Spleen (tissue), 7 donors: ENCODE measurements around the gene TMEM94.

Experiments used
- CTCF ChIP-seq, 11 experiments: fragments of 200-600 bp in 7 of 11; fragments of 450-650 bp in 4 of 11; sonication (generic) in 4 of 11; IDR thresholded peaks in 8 of 11; conservative IDR thresholded peaks in 3 of 11; 1 replicate in 7 of 11; 2 replicates in 4 of 11; pipeline versions ENCODE4 v1.4.0 to v1.8.0; 2016 to 2021; ENCODE audit warnings: antibody characterized with exemption in 11 of 11, inconsistent platforms in 4 of 11, mild to moderate bottlenecking in 1 of 11
- POLR2A ChIP-seq, 3 donors: fragments of 450-650 bp; IDR thresholded peaks; one replicate each; pipeline ENCODE4 v1.5.1; 2017; ENCODE audit warnings: antibody characterized with exemption in 3 of 3, mild to moderate bottlenecking in 1 of 3
- POLR2AphosphoS5 ChIP-seq, 3 donors: sonication (generic); formaldehyde crosslinking; IDR thresholded peaks; one replicate each; pipeline ENCODE4 v1.5.1; 2017; ENCODE audit warnings: antibody characterized with exemption in 3 of 3
- donor health status: DM: no; HTN: no; CAD: no; lungs with moderate emphysema.
- donor health status: DM: no; HTN: no; CAD: no.
- donor health status: DM: no; HTN: no; CAD: no.

- TF ChIP-seq CTCF (IDR thresholded peaks at IDR 0.05 in 8 of 11, conservative IDR thresholded peaks at IDR 0.05 in 3 of 11), result no peak
- no peak for TF ChIP-seq POLR2A (IDR thresholded peaks at IDR 0.05)
- peak in 1 of 3 donors; percentile 19 for TF ChIP-seq POLR2AphosphoS5 (IDR thresholded peaks at IDR 0.05)
These were observed 83.7 kb downstream of the TMEM94 start for GRCh38 chr17:75539967-75540729.
